ENCODE results near the gene KRT84. TPM values are rescaled to one million over a fixed set of nuclear protein-coding genes. Genes with fewer than 3 reads are reported as not detected.
A peak's percentile ranks its signal among the peaks of the same experiment; 100 is the strongest.

The KRT84 gene
- total RNA-seq, 2 donors from 2014 or later: not detected

- H3K27ac Mint-ChIP-seq: no peak overlapping the region
- peaks cover 2% of the 10 kb centered on the region for H3K4me1 Mint-ChIP-seq
- ATAC-seq (no peak), DNase-seq (no peak)
- H3K9me3 ChIP-seq (ENCODE audit: control insufficient read depth, low read length, poor library complexity, severe bottlenecking): no peaks in the 10 kb centered on the region
- no peaks in the 10 kb centered on the region for H3K36me3 Mint-ChIP-seq (ENCODE audit: low read depth)
- peaks cover 18% of the 10 kb centered on the region for H3K27me3 Mint-ChIP-seq
- no peak overlapping the region for H3K4me3 Mint-ChIP-seq
These were observed 4.1 kb upstream of the KRT84 start for GRCh38 chr12:52389313-52390207.

DNA sequence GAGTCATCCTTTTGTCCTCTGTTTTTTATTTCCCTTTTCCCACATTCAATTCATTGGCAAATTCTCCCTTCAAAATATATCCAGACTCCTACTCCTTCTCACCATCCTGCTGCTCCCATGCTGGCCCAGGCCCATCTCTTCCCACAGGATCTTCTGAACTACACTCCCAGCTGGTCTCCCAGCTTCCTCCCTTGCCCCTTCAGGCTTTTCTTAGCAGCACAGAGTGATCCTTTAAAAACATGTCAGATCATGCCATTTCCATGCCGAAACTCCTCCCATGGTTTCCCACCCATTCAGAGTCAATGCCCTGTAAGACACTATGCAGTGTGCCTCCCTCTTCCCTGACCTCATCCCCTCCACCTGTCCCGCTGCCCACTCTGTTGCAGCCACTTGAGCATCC is 2.4 kb upstream of the KRT84 start:
- H3K9me3 ChIP-seq (ENCODE audit: control insufficient read depth, low read length, poor library complexity, severe bottlenecking): no peaks in the 10 kb centered on the region
- Mint-ChIP-seq H3K27me3 (peaks cover 8% of the 10 kb centered on the region), H3K27ac (no peak overlapping the region), H3K4me3 (no peak overlapping the region), H3K36me3 (ENCODE audit: low read depth) (no peaks in the 10 kb centered on the region), H3K4me1 (peaks cover 5% of the 10 kb centered on the region)
- DNase-seq: no peak
- ATAC-seq: no peak

GRCh38 chr12:52383331-52383730 is 2.1 kb downstream of the KRT84 start:
- H3K9me3 ChIP-seq (ENCODE audit: control insufficient read depth, low read length, poor library complexity, severe bottlenecking): no peaks in the 10 kb centered on the region
- Mint-ChIP-seq H3K27me3 (peaks cover 18% of the 10 kb centered on the region), H3K4me3 (no peak overlapping the region), H3K27ac (no peak overlapping the region), H3K36me3 (ENCODE audit: low read depth) (no peaks in the 10 kb centered on the region), H3K4me1 (peaks cover 6% of the 10 kb centered on the region)
- no peak for ATAC-seq
- DNase-seq: no peak

DNA sequence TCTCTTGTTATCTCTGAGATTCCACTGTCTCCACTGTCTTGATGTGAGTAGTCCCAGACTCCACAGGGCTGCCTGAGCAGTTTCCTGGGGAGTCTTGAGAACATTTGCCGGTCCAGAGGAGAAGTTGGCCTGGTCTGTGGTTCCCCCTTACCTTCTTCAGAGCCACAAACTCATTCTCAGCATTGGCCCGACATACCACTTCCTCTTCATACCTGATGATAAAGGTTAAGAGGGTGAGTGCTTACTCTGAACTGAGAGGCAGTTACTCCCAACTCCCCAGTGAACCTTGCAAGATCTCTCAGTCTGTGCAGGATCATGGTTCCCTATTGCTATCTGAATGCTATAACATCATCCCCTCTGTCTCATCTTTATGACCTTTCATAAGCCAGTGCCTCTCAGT is 2.6 kb downstream of the KRT84 start:
- no peak overlapping the region for H3K27ac Mint-ChIP-seq
- DNase-seq (no peak), ATAC-seq (peak; percentile 39)
- H3K4me1 Mint-ChIP-seq: peaks cover 6% of the 10 kb centered on the region
- no peak overlapping the region for H3K4me3 Mint-ChIP-seq
- H3K36me3 Mint-ChIP-seq (ENCODE audit: low read depth): no peaks in the 10 kb centered on the region
- no peaks in the 10 kb centered on the region for H3K9me3 ChIP-seq (ENCODE audit: control insufficient read depth, low read length, poor library complexity, severe bottlenecking)
- H3K27me3 Mint-ChIP-seq: peaks cover 18% of the 10 kb centered on the region

GRCh38 chr12:52381206-52381605 is 4.2 kb downstream of the KRT84 start:
- Mint-ChIP-seq H3K4me1 (peaks cover 6% of the 10 kb centered on the region), H3K27me3 (peaks cover 33% of the 10 kb centered on the region), H3K4me3 (no peak overlapping the region), H3K27ac (no peak overlapping the region), H3K36me3 (ENCODE audit: low read depth) (no peaks in the 10 kb centered on the region)
- no peaks in the 10 kb centered on the region for H3K9me3 ChIP-seq (ENCODE audit: control insufficient read depth, low read length, poor library complexity, severe bottlenecking)
- no peak for DNase-seq
- no peak for ATAC-seq

DNA sequence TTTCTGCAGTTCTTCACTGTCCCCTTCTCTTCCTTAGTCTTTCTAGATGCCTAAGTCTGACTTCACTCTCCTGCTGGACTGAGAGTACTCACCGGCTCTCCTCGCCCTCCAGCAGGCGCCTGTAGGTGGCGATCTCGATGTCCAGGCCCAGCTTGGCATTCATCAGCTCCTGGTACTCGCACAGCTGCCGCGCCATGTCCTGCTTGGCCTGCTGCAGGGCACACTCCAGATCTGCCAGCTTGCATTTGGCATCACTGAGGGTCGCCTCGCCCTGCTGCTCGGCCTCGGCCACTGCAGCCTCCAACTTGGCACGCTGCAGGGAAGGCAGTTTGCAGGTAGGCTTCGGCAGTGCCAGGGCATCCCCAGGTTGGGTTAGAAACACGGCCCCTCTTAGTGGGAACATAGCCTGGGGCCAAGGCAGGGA is 5.2 kb downstream of the KRT84 start:
- no peak for ATAC-seq
- no peak for DNase-seq
- Mint-ChIP-seq H3K4me1 (peaks cover 6% of the 10 kb centered on the region), H3K27me3 (peaks cover 40% of the 10 kb centered on the region), H3K27ac (no peak overlapping the region), H3K4me3 (no peak overlapping the region), H3K36me3 (ENCODE audit: low read depth) (no peaks in the 10 kb centered on the region)
- H3K9me3 ChIP-seq (ENCODE audit: control insufficient read depth, low read length, poor library complexity, severe bottlenecking): no peaks in the 10 kb centered on the region

DNA sequence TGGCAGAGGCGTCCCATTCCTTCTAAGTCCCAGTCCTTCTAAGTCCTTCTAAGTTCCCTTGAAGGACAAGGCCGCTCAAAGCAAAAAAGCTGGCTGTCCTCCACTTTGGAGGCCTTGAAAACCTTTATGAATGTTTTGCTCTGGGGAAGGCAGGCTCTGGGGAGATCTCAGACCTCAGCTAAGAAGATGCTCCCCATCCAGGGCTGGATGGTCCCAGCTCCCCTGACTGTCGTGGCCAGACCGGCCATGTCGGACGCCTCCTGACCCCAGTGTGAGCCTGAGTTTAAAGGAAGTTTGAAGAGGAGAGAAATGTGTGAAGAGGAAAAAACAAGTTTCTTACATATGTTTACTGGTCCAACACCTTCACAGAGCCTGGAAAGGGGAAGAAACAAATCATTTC is 5.9 kb downstream of the KRT84 start:
- Mint-ChIP-seq H3K4me1 (peaks cover 6% of the 10 kb centered on the region), H3K36me3 (ENCODE audit: low read depth) (no peaks in the 10 kb centered on the region), H3K4me3 (no peak overlapping the region), H3K27ac (no peak overlapping the region), H3K27me3 (peaks cover 40% of the 10 kb centered on the region)
- DNase-seq (no peak), ATAC-seq (no peak)
- no peaks in the 10 kb centered on the region for H3K9me3 ChIP-seq (ENCODE audit: control insufficient read depth, low read length, poor library complexity, severe bottlenecking)

DNA sequence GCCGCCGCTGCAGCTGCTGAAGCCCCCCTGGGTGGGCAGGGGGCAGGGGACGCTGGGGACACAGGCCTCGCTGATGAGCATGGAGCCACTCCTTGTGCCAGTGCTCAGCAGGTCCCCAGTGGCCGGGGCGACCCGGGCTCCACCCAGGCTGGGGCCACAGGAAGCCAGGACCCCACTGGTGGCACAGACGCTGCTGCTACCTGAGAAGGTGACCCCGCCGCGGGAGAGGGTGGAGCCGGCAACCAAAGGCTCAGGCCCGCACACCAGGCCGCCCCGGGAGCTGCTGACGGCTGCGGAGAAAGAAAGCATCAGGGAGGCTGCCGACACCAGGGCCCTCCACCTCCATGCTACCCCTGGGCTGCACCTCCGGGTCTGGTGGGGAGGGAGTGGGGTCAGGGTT is 7.4 kb downstream of the KRT84 start:
- Mint-ChIP-seq H3K36me3 (ENCODE audit: low read depth) (no peaks in the 10 kb centered on the region), H3K4me1 (peaks cover 5% of the 10 kb centered on the region), H3K4me3 (no peak overlapping the region), H3K27ac (no peak overlapping the region), H3K27me3 (peaks cover 40% of the 10 kb centered on the region)
- H3K9me3 ChIP-seq (ENCODE audit: control insufficient read depth, low read length, poor library complexity, severe bottlenecking): no peaks in the 10 kb centered on the region
- DNase-seq (no peak), ATAC-seq (no peak)

DNA sequence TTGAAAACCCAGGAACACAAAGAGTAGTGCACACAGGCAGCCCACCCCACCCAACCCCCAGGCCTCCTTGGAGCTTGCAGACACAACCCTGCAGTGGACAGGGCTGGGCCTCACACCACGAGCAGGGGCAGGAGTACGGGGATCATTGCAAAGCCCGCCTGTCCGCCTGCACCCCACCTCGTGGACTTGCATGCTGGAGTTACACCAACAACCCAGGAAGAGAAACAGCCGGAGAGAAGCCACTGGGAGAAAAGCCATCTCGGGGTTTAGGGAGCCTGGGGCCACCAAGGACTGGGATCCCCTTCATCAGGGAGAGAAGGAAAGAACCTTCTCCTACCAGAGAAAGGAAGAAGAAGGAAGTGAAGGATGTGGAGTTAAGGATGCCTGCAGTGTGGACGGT is 8.2 kb downstream of the KRT84 start:
- H3K4me3 Mint-ChIP-seq: no peak overlapping the region
- H3K27ac Mint-ChIP-seq: no peak overlapping the region
- no peaks in the 10 kb centered on the region for H3K4me1 Mint-ChIP-seq
- ATAC-seq (no peak), DNase-seq (no peak)
- H3K9me3 ChIP-seq (ENCODE audit: control insufficient read depth, low read length, poor library complexity, severe bottlenecking): no peaks in the 10 kb centered on the region
- H3K36me3 Mint-ChIP-seq (ENCODE audit: low read depth): no peaks in the 10 kb centered on the region
- peaks cover 45% of the 10 kb centered on the region for H3K27me3 Mint-ChIP-seq

GRCh38 chr12:52372216-52373154 is 13.0 kb downstream of the KRT84 start:
- H3K9me3 ChIP-seq (ENCODE audit: control insufficient read depth, low read length, poor library complexity, severe bottlenecking): no peaks in the 10 kb centered on the region
- peaks cover 2% of the 10 kb centered on the region for H3K36me3 Mint-ChIP-seq (ENCODE audit: low read depth)
- no peak overlapping the region for H3K4me3 Mint-ChIP-seq
- H3K4me1 Mint-ChIP-seq: peaks cover 5% of the 10 kb centered on the region
- H3K27me3 Mint-ChIP-seq: peaks cover 68% of the 10 kb centered on the region
- peak; percentile 37 for ATAC-seq
- peak in 1 of 3 donors; percentile 30 for DNase-seq
- no peak overlapping the region for H3K27ac Mint-ChIP-seq

DNA sequence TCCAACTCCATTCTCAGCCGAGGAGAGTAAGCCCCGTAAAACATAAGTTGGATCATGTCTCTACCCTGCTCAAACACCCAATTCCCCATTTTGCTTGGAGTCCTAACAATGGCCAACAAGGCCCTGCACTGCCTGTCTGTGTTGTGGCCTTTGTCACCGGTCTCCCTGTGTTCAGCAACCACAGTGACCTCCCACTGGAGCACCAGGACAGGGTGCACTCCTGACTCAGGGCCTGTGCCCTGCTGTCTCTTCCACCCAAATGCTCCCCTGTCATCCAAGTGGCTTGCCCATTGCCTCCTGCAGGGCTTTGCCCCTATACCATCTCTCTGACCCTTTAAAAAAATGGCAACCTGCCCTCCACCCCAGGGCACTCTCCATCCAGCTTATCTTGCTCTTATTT is 13.7 kb downstream of the KRT84 start:
- H3K27me3 Mint-ChIP-seq: peaks cover 67% of the 10 kb centered on the region
- no peak for ATAC-seq
- no peaks in the 10 kb centered on the region for H3K9me3 ChIP-seq (ENCODE audit: control insufficient read depth, low read length, poor library complexity, severe bottlenecking)
- no peak for DNase-seq
- peaks cover 5% of the 10 kb centered on the region for H3K4me1 Mint-ChIP-seq
- peak overlapping the region; percentile 54 for H3K27ac Mint-ChIP-seq
- H3K36me3 Mint-ChIP-seq (ENCODE audit: low read depth): peaks cover 2% of the 10 kb centered on the region
- no peak overlapping the region for H3K4me3 Mint-ChIP-seq

- no peak for ATAC-seq
- no peaks in the 10 kb centered on the region for H3K9me3 ChIP-seq (ENCODE audit: control insufficient read depth, low read length, poor library complexity, severe bottlenecking)
- H3K4me3 Mint-ChIP-seq: peak overlapping the region; percentile 28
- no peak for DNase-seq
- H3K36me3 Mint-ChIP-seq (ENCODE audit: low read depth): peaks cover 2% of the 10 kb centered on the region
- H3K4me1 Mint-ChIP-seq: peaks cover 7% of the 10 kb centered on the region
- peaks cover 67% of the 10 kb centered on the region for H3K27me3 Mint-ChIP-seq
- H3K27ac Mint-ChIP-seq: peak overlapping the region; percentile 54
These were observed 14.4 kb downstream of the KRT84 start for GRCh38 chr12:52370926-52371608.

DNA sequence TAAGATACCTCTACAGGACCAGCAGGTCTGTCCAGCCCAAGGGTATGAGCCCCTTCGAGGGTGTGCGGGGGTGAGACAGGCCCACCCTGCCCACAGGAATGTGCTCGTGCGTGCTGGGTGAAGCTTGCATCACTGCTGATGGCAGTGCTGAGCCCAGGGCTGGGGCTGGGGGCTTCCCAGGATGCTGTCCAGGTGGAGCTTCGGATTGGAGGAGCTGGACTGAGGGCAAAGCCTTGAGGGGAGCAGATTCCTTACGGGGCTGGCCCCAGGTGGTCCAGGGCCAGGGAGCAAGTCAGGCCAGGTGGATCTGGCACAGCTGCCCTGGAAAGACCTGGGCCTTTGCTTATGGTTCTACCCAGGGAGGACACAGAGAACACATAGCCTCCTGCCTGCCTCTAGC is 15.6 kb downstream of the KRT84 start:
- H3K9me3 ChIP-seq (ENCODE audit: control insufficient read depth, low read length, poor library complexity, severe bottlenecking): no peaks in the 10 kb centered on the region
- Mint-ChIP-seq H3K36me3 (ENCODE audit: low read depth) (peaks cover 2% of the 10 kb centered on the region), H3K27ac (peak overlapping the region; percentile 54), H3K27me3 (peaks cover 65% of the 10 kb centered on the region), H3K4me1 (peaks cover 7% of the 10 kb centered on the region), H3K4me3 (no peak overlapping the region)
- ATAC-seq: no peak
- DNase-seq: no peak

Data from T-helper 17 cell (primary cell).